ENCODE results near the gene GLIS1.

The GLIS1 gene

DNA sequence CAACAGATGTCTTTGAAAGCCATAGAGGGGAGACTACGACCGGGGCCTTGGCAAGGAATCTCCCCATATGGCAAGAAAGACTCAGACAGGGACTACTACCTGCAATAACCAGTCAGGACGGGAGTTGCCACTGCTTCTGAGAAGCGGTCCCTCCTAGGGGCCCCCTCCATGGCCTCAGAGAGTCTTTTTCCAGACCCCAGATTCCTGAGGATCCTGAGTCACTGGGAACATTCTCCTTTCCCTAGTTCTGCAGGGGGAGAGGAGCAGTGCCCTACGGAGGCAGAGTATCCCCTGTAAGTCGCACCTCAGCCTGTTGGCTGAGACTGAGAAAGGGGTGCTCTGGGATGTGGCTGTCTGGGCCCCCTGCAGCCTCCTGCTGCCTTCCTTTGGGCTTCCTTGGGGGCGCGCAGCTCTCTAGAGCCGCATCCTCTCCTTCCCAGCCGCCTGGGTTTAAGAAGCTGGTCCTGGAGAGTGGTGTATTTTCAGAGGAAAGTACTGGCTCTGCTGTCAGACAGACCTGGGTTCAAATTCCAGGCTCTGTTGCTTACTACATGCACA, 7.8 kb downstream of the GLIS1 start:
- Histone ChIP-seq H3K36me3 (ENCODE audit: control insufficient read depth, insufficient read depth, low read length) (no peaks in the 10 kb centered on the region), H3K4me3 (ENCODE audit: insufficient read depth, low read depth, low read length) (no peak overlapping the region), H3K27me3 (ENCODE audit: control insufficient read depth, insufficient read depth, low read length, poor library complexity, severe bottlenecking) (peaks cover 13% of the 10 kb centered on the region), H3K9me3 (ENCODE audit: control insufficient read depth, low read length) (no peaks in the 10 kb centered on the region), H3K27ac (ENCODE audit: insufficient read depth, low read depth, low read length, poor library complexity, severe bottlenecking) (no peak overlapping the region), H3K4me1 (ENCODE audit: control insufficient read depth, insufficient read depth, low read length) (peaks cover 3% of the 10 kb centered on the region)
- 92% methylated on average over 10 of the region's 10 CpGs for WGBS, 2 experiments

DNA sequence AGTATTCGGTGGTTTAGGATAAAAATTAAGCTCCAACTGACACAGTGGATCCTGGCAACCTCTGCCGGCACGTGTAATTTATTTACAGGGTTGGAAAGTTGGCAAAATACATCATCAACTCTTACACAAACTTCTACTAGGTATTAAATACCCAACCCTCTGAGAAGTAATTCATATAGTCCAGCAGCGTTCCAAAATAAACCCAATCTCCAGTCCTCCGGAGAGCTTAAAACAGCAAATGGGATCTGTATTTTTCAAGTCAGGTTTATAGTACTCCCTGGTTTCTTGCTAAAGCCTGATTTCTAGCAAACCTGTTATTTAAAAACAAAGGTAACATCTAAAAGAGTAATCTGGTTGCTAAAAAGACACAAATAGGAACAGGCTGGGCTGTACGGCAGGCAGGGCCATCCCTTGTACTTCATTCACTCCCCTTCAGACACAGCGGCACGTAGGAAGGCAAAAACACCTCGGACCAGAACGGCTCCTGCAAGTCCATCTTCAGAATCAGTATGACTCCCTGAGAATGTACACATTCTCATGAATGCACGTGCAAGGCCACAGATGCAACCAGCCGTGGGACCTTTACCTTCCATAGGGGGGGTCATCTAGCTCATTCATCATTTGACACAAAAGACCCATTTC, 8.6 kb downstream of the GLIS1 start:
- Histone ChIP-seq H3K27ac (ENCODE audit: insufficient read depth, low read depth, low read length, poor library complexity, severe bottlenecking) (no peak overlapping the region), H3K4me3 (ENCODE audit: insufficient read depth, low read depth, low read length) (no peak overlapping the region), H3K4me1 (ENCODE audit: control insufficient read depth, insufficient read depth, low read length) (peaks cover 3% of the 10 kb centered on the region), H3K36me3 (ENCODE audit: control insufficient read depth, insufficient read depth, low read length) (no peaks in the 10 kb centered on the region), H3K9me3 (ENCODE audit: control insufficient read depth, low read length) (no peaks in the 10 kb centered on the region), H3K27me3 (ENCODE audit: control insufficient read depth, insufficient read depth, low read length, poor library complexity, severe bottlenecking) (peaks cover 5% of the 10 kb centered on the region)
- 93 to 94% methylated on average over 12 of the region's 12 CpGs for WGBS, 2 experiments

DNA sequence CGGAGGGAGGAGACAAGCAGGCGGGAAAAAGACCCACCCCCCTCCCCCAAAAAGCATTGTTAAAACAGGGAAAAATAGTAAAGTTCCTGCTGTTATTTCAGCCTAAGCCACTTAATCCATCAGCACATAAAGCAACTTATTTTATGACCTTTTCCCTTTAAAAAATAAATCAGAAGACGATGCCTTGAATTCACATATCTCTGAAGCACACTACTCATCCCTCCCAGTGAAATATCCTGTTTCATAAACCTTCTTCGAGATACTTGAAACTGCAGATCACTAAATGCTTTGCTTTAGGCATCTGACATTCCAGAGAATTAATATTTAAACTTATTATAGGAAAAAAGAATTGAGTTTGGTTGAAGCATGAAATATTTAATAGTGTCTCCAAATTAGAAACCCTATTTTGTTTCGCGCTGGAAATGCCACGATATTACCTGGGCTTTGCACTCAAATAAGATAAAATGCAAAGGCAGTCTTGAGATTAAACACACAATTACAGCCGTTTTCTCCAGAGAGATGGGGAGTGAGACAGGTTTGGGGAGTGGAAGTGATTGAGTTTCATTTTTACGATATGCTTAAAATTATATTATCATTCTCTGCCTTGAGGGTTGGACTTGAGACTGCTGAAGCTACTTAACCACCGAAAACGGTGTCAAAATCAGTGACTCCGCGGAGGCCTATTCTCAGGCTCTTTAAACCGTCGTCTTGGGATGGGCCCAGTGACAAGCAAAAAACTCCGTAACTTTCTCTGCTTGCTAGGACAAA, 9.3 kb downstream of the GLIS1 start:
- 92 to 94% methylated on average over 15 to 16 of the region's 16 CpGs for WGBS, 2 experiments
- no peaks in the 10 kb centered on the region for H3K9me3 ChIP-seq (ENCODE audit: control insufficient read depth, low read length)
- H3K4me3 ChIP-seq (ENCODE audit: insufficient read depth, low read depth, low read length): no peak overlapping the region
- no peaks in the 10 kb centered on the region for H3K27me3 ChIP-seq (ENCODE audit: control insufficient read depth, insufficient read depth, low read length, poor library complexity, severe bottlenecking)
- no peaks in the 10 kb centered on the region for H3K36me3 ChIP-seq (ENCODE audit: control insufficient read depth, insufficient read depth, low read length)
- H3K4me1 ChIP-seq (ENCODE audit: control insufficient read depth, insufficient read depth, low read length): no peaks in the 10 kb centered on the region
- H3K27ac ChIP-seq (ENCODE audit: insufficient read depth, low read depth, low read length, poor library complexity, severe bottlenecking): no peak overlapping the region

DNA sequence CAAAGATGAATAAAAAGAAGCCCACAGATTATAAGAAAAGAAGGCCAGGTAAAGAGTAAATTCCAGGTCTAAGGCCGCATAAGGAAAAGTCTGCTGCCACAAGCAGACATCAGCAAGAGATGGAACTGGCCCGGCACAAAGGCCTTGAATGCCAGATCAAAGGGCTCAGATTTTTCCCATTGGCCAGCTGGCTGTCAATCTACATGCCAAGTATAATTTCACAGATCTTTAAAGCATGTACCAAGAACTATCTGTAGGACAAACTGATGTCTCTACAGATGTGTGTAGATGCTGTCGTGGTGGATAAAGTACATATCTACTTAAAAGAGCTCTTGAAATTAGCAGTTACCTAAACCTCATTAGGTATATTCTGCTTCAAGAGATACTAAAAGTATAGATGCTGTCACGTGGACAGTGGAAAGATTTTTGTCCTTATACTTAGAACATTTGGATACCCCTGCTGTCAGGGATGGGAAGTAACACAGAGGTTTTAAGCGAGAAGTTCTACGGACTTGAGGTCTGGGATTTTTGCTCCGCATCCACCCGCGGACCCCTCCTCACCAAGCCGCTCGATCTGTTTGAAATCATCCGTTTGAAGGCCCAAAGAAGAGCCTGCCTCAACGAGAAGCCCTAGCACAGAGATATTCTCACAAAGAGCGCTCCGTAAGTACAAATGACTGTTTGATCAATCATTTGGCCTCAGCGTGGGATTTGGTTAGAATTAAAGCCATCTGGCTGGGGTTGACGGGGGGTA, 10.1 kb downstream of the GLIS1 start:
- H3K27ac ChIP-seq (ENCODE audit: insufficient read depth, low read depth, low read length, poor library complexity, severe bottlenecking): no peak overlapping the region
- no peaks in the 10 kb centered on the region for H3K4me1 ChIP-seq (ENCODE audit: control insufficient read depth, insufficient read depth, low read length)
- 82 to 87% methylated on average over 15 to 16 of the region's 17 CpGs for WGBS, 2 experiments
- no peak overlapping the region for H3K4me3 ChIP-seq (ENCODE audit: insufficient read depth, low read depth, low read length)
- H3K36me3 ChIP-seq (ENCODE audit: control insufficient read depth, insufficient read depth, low read length): no peaks in the 10 kb centered on the region
- no peaks in the 10 kb centered on the region for H3K9me3 ChIP-seq (ENCODE audit: control insufficient read depth, low read length)
- H3K27me3 ChIP-seq (ENCODE audit: control insufficient read depth, insufficient read depth, low read length, poor library complexity, severe bottlenecking): no peaks in the 10 kb centered on the region

DNA sequence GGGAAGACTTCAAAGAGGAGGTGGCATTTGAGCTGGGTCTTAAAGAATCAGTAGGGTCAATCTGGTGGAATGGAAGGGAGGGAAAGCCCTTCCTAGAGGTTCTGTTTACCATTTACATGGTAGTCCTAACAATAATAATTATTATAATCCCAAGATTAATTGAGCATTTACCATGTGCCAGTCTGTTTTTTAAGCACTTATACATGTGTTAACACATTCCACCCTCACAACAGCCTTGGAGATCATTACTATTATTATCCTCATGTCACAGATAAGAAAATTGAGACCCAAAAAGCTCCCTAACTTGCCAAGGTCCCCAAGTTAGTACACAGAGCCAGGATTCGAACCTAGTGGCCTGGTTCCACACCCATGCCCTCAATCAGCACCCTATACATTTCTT, 10.8 kb downstream of the GLIS1 start:
- Histone ChIP-seq H3K27ac (ENCODE audit: insufficient read depth, low read depth, low read length, poor library complexity, severe bottlenecking) (no peak overlapping the region), H3K9me3 (ENCODE audit: control insufficient read depth, low read length) (no peaks in the 10 kb centered on the region), H3K36me3 (ENCODE audit: control insufficient read depth, insufficient read depth, low read length) (no peaks in the 10 kb centered on the region), H3K27me3 (ENCODE audit: control insufficient read depth, insufficient read depth, low read length, poor library complexity, severe bottlenecking) (no peaks in the 10 kb centered on the region), H3K4me1 (ENCODE audit: control insufficient read depth, insufficient read depth, low read length) (no peaks in the 10 kb centered on the region), H3K4me3 (ENCODE audit: insufficient read depth, low read depth, low read length) (no peak overlapping the region)
- 79 to 87% methylated on average over 1 of the region's 1 CpG for WGBS, 2 experiments

DNA sequence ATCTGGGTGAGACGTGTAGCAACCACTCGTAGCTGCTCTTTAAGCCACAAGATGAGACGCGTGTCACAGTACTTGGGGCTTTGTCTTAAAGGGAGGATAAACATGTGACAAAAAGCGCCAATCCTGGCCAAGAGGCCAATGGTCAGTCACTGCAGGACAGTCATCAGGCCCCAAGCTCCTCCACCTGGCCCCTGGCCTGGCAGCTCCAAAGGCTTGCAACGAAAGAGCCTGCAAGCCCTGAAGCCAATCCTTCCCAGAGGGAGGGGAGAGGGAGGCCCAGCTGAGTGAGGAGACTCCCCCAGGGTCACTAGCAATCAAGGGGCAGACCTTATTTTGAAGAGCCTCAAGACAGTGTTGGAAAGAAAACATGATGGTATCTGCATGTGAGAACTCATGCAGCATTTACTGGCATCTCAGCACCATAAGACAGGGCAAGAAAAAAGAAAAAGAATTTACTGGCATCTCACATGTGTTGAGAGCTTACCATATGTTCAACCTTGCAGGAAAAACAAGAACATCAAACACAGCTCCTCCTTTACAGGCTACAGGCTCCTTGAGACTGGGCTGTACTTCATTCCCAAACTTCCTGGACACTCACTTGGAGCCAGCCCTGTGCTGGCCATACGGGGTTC, 11.4 kb downstream of the GLIS1 start:
- Histone ChIP-seq H3K4me3 (ENCODE audit: insufficient read depth, low read depth, low read length) (no peak overlapping the region), H3K27me3 (ENCODE audit: control insufficient read depth, insufficient read depth, low read length, poor library complexity, severe bottlenecking) (no peaks in the 10 kb centered on the region), H3K27ac (ENCODE audit: insufficient read depth, low read depth, low read length, poor library complexity, severe bottlenecking) (no peak overlapping the region), H3K36me3 (ENCODE audit: control insufficient read depth, insufficient read depth, low read length) (no peaks in the 10 kb centered on the region), H3K9me3 (ENCODE audit: control insufficient read depth, low read length) (no peaks in the 10 kb centered on the region), H3K4me1 (ENCODE audit: control insufficient read depth, insufficient read depth, low read length) (no peaks in the 10 kb centered on the region)
- WGBS, 2 experiments: 93% methylated on average over 7 of the region's 7 CpGs

DNA sequence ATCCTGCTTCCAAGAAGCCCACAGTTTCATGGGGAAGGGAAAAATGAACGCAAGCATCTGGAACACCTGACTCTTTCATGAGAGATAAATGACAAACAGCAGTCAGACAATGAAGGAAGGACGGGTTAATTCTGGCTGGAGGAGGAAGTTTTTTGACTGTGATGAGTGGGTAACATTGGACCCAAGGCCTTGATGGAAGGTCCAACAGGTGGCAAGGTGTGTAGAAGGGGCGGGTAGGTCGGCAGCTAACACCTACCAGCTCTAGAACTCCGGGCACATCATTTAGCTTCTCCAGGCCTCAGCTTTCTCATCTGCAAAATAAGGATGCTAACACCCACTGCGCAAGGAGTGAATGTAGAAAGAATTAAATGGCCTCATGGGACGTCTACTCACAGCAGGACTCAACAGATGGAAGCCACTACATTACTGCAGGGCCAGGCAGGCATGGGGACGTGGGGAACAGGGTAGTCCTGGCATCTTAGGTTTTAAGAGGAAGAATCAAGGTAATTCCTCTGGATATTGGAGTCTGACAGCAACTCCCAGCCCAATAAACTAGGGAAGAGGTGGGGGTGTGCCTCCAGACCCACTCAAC, 12.9 kb downstream of the GLIS1 start:
- no peak overlapping the region for H3K4me3 ChIP-seq (ENCODE audit: insufficient read depth, low read depth, low read length)

DNA sequence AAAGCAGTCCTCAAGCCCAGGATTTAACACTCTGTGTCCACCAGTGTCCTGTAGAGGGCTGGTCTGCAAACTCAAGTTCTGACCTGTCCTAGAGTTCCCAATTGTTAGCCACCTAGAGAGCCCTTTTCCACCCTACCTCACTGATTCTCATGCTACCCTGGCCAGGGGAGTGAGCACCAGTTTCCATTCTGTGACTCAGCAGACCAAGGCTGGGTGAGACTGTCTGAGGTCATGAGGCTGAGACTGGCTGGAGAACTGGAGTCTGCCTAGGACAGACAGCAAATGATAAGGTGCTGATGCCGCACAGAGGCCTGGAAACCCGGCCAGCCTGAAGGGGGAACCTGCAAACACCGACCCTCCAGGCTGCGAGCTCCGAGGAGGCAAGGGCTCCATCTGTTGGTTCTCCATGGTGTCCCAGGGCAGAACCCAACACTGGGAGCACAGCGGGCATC, 13.7 kb downstream of the GLIS1 start:
- Histone ChIP-seq H3K27ac (ENCODE audit: insufficient read depth, low read depth, low read length, poor library complexity, severe bottlenecking) (no peak overlapping the region), H3K4me3 (ENCODE audit: insufficient read depth, low read depth, low read length) (no peak overlapping the region), H3K27me3 (ENCODE audit: control insufficient read depth, insufficient read depth, low read length, poor library complexity, severe bottlenecking) (no peaks in the 10 kb centered on the region), H3K4me1 (ENCODE audit: control insufficient read depth, insufficient read depth, low read length) (no peaks in the 10 kb centered on the region), H3K36me3 (ENCODE audit: control insufficient read depth, insufficient read depth, low read length) (no peaks in the 10 kb centered on the region), H3K9me3 (ENCODE audit: control insufficient read depth, low read length) (no peaks in the 10 kb centered on the region)
- WGBS, 2 experiments: 35 to 38% methylated on average over 6 of the region's 6 CpGs

More for the DNA sequence above, 12.9 kb downstream of the GLIS1 start:
- Histone ChIP-seq H3K36me3 (ENCODE audit: control insufficient read depth, insufficient read depth, low read length) (no peaks in the 10 kb centered on the region), H3K9me3 (ENCODE audit: control insufficient read depth, low read length) (no peaks in the 10 kb centered on the region), H3K27me3 (ENCODE audit: control insufficient read depth, insufficient read depth, low read length, poor library complexity, severe bottlenecking) (no peaks in the 10 kb centered on the region), H3K4me1 (ENCODE audit: control insufficient read depth, insufficient read depth, low read length) (no peaks in the 10 kb centered on the region), H3K27ac (ENCODE audit: insufficient read depth, low read depth, low read length, poor library complexity, severe bottlenecking) (no peak overlapping the region)
- 90 to 94% methylated on average over 8 of the region's 8 CpGs for WGBS, 2 experiments

DNA sequence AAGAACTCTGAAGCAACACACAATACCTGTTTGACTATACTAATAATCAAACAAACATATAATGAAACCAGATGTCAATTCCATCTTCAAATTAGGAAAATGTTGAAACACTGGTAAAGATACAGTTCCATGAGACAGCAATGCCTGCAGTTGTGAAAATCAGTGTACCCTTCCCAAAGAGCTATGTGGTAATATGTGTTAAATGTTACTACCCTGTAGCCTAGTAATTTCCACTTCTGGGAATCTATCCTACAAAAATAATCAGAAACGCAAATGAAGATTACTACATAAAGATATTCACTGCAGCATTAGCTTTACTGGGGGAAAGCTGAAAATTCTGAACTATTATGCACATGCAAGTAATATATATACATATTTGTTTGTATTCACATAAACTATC, 16.9 kb downstream of the GLIS1 start:
- H3K27me3 ChIP-seq (ENCODE audit: control insufficient read depth, insufficient read depth, low read length, poor library complexity, severe bottlenecking): no peaks in the 10 kb centered on the region
- no peaks in the 10 kb centered on the region for H3K4me1 ChIP-seq (ENCODE audit: control insufficient read depth, insufficient read depth, low read length)
- 100% methylated on average over 1 of the region's 1 CpG; no CpG with 5 or more reads in 1 of the 2 experiments for WGBS, 2 experiments

More for the DNA sequence above, 16.9 kb downstream of the GLIS1 start:
- Histone ChIP-seq H3K36me3 (ENCODE audit: control insufficient read depth, insufficient read depth, low read length) (no peaks in the 10 kb centered on the region), H3K9me3 (ENCODE audit: control insufficient read depth, low read length) (no peaks in the 10 kb centered on the region), H3K27ac (ENCODE audit: insufficient read depth, low read depth, low read length, poor library complexity, severe bottlenecking) (no peak overlapping the region), H3K4me3 (ENCODE audit: insufficient read depth, low read depth, low read length) (no peak overlapping the region)
